Epithelial cell of esophagus (primary cell): Measurements from ENCODE around the gene IL1RAPL2.

ENCODE experiments used
- DNase-seq: peaks from one replicate; pipeline ENCODE4 v3.0.0; 2010; ENCODE audit warnings: low read depth
- H3K4me3 ChIP-seq: 2 replicates; pipeline ENCODE4 v1.5.1; 2011; ENCODE audit warnings: mild to moderate bottlenecking, low read length, control low read depth
- TF ChIP-seq, protein P1 (sequence below): IDR thresholded peaks from 2 replicates; pipeline ENCODE4 v1.5.1; 2011; ENCODE audit warnings: low read depth, mild to moderate bottlenecking, low read length, control low read depth, inconsistent platforms; ENCODE audit not compliant: insufficient read depth; ENCODE audit errors: missing control alignments

Gene IL1RAPL2

DNA sequence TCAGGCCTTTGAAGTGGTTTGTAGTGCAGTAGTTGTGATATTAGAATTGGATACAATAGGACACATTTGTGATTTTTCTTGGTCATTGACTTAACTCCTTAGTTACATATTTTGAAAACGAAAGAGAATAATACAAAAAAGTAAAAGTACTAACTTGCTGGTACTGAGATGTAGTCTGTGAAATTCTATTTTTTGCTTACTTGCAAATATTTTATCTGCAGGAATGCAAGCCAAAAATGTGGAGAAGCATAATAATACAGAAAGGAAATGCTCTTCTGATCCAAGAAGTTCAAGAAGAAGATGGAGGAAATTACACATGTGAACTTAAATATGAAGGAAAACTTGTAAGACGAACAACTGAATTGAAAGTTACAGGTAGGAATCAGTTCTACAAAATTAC is 701.2 kb downstream of the IL1RAPL2 start:
- TF ChIP-seq, protein P1, sequence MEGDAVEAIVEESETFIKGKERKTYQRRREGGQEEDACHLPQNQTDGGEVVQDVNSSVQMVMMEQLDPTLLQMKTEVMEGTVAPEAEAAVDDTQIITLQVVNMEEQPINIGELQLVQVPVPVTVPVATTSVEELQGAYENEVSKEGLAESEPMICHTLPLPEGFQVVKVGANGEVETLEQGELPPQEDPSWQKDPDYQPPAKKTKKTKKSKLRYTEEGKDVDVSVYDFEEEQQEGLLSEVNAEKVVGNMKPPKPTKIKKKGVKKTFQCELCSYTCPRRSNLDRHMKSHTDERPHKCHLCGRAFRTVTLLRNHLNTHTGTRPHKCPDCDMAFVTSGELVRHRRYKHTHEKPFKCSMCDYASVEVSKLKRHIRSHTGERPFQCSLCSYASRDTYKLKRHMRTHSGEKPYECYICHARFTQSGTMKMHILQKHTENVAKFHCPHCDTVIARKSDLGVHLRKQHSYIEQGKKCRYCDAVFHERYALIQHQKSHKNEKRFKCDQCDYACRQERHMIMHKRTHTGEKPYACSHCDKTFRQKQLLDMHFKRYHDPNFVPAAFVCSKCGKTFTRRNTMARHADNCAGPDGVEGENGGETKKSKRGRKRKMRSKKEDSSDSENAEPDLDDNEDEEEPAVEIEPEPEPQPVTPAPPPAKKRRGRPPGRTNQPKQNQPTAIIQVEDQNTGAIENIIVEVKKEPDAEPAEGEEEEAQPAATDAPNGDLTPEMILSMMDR: no peak
- DNase-seq: no peak
- H3K4me3 ChIP-seq: no peak overlapping the region

DNA sequence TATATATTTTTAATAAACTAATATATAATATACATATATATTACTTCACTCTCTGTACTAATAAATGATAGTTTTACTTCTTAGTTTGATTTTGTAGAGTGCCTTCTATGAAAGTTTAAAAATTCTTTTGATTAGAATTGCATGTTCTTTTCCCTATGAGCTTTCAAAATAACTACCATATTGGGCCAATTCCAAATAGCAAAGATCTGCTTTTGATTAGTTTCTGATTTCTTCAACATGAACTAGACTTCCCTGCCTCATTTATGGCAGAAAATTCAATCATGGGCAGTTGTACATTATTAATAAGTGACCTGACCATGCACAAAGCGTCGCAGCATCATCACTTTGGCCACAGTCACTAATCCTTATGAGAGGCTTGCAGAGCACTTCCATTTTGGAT is 703.4 kb downstream of the IL1RAPL2 start:
- no peak for DNase-seq
- TF ChIP-seq, protein P1: no peak

DNA sequence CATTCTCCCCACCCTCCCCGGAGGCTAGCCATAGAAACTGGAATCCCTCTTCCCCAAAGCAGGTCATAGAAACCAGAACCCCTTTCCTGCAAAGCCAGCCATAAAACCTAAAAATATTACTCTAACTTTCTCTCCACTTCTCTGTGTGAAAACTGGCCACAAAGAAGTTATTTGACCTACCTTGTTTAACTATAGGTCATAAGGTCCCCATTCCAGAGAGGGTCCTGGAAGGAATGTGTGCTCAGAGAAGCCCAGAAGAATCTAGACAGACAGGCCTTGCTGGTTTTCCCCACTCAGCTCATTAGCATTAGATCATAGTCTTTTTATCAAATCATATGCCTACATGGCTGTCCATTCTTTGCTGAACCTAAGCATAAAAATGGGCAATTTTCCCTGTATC is 707.3 kb downstream of the IL1RAPL2 start:
- TF ChIP-seq, protein P1: no peak
- DNase-seq: peak; percentile 17
- no peak overlapping the region for H3K4me3 ChIP-seq

More for the DNA sequence above, 703.4 kb downstream of the IL1RAPL2 start:
- H3K4me3 ChIP-seq: no peak overlapping the region

DNA sequence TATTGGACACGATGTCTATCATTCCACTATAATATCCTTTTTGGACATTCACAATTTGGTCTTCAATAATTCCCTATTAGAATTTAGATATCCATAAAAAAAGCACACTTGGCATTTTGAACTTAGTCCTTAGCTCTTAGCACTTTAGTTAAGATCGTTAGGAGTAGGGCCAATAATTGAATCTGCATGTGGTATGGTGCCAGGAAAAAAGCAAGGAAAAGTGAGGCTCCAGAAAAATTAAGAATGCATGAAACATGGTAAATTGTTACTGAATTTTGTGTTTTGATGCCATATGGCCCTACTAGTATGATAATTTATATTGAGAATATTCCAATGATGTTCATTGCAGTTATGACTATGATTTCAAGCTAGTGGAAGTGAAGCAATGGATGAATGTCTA is 708.1 kb downstream of the IL1RAPL2 start:
- H3K4me3 ChIP-seq: no peak overlapping the region
- DNase-seq: no peak
- TF ChIP-seq, protein P1: no peak

DNA sequence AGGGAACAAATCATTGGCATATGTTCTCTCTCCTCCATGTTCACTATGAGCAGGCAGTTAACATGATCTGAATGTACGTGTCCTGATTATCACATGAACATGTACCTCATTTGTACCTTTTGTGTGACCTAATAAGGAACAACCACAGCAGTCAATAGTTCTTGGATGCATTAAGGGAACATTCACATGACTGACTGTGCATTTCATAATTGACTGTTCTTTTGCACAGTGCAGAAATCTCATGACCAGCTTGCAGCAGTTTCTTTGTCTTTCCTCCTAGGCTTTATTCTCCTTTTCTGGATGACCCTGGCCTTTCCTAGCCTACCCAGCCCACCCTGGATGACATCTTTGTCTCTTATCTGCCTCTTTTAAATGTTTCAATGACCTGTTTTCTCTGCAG is 711.1 kb downstream of the IL1RAPL2 start:
- TF ChIP-seq, protein P1: no peak
- no peak overlapping the region for H3K4me3 ChIP-seq
- DNase-seq: no peak

DNA sequence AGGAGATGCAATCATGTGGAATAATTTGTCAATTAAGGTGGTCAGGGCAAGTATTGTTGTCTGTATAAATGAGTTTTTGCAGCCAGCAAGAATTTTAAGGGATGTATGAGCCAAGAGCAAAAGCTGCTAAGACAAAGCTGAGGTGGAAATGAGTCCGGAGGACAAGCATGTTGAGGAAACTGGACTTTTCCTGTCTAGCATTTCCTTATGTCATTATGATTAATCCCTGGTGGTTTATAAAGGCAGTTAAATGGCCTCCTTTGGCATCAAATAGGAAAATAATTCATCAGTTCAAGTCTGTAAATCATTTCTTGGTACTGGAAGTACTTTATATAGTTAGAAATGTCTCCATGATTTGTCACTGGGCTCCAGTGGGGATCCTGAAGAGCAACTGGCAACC is 716.1 kb downstream of the IL1RAPL2 start:
- DNase-seq: no peak
- TF ChIP-seq, protein P1: no peak
- H3K4me3 ChIP-seq: no peak overlapping the region

DNA sequence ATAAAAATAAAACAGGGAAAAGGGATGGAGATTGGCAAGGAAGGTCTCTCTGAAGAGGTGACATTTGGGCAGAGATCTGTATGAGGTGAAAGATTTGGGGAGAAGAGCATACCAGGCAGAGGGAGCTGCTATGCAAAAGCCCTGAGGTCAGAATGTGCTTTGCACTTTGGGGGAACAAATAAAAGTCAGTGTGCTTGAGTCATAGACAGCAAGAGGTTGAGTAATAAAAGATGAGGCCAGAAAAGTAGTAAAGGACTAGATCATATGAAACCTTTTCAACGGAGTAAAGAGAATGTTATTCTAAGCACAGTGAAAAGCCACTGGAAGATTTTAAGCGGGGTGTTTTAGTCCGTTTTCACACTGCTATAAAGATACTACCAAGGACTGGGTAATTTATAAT is 731.0 kb downstream of the IL1RAPL2 start:
- DNase-seq: peak; percentile 31
- TF ChIP-seq, protein P1: no peak
- no peak overlapping the region for H3K4me3 ChIP-seq
